Testis (tissue), 2 donors: ENCODE measurements around the gene PLEKHS1.

ENCODE experiments used
- CTCF ChIP-seq, 3 experiments: fragments of 450-650 bp in 2 of 3; fragments of 200-600 bp in 1 of 3; sonication (generic) in 1 of 3; IDR thresholded peaks; one replicate each; pipeline ENCODE4 v1.5.1; 2016 to 2019; ENCODE audit warnings: antibody characterized with exemption in 3 of 3, mild to moderate bottlenecking in 2 of 3, moderate library complexity in 1 of 3
- POLR2A ChIP-seq: fragments of 450-650 bp; IDR thresholded peaks from one replicate; pipeline ENCODE4 v1.6.1; 2017; ENCODE audit warnings: antibody characterized with exemption, mild to moderate bottlenecking, moderate library complexity

GRCh38 chr10:113742466-113742865 lies 9.0 kb upstream of the PLEKHS1 start:
- TF ChIP-seq CTCF (IDR thresholded peaks at IDR 0.05): no peak
- no peak for TF ChIP-seq POLR2A
